GM23248 (cell line): ENCODE results near the gene CDC14A.

Experiments used
- EZH2 ChIP-seq: fragments of 200-600 bp; sonication (generic); IDR thresholded peaks from 2 replicates; pipeline ENCODE4 v1.6.1; 2018; ENCODE audit warnings: antibody characterized with exemption, mild to moderate bottlenecking; ENCODE audit not compliant: insufficient read depth, poor library complexity, severe bottlenecking
- EZH2phosphoT487 ChIP-seq: fragments of 200-600 bp; sonication (generic); IDR thresholded peaks from 2 replicates; pipeline ENCODE4 v1.6.1; 2018; ENCODE audit warnings: antibody characterized with exemption, moderate library complexity, mild to moderate bottlenecking, low read depth; ENCODE audit not compliant: insufficient read depth

DNA sequence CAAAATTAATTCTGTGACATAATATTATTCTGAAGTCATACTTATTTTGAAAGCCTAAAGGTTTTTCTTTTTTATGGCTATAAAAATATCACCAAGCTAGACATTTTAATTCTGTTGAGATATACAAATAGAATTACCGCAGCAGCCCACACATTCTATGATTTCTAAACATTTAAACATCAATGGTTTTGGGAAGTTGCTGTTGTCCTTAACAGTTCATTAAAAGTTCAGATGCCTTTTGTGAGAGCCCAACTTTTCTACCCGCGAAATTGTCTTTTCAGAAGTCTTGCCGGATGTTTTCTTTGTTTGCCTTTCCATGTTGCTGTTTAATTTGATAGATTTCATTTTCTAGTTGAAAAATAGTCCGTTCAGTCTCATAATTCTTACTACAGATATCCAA is 40.5 kb downstream of the CDC14A start:
- TF ChIP-seq EZH2phosphoT487 (no peak), EZH2 (no peak)
